Activated naive CD8-positive, alpha-beta T cell treated with anti-CD3 and anti-CD28 coated beads, Interleukin-2, amount 10 ng/mL, durations not matched to agents 7 days and 5 days (primary cell): ENCODE data around the gene CRLF3. TPM values are rescaled to one million over a fixed set of nuclear protein-coding genes. Genes with fewer than 3 reads are reported as not detected.

Experiments
- ATAC-seq: fragments of 150-1000 bp; cut with Tn5 transposase; one replicate; pipeline ENCODE4 v1.10.0; 2021; ENCODE audit warnings: low read depth, moderate library complexity
- POLR2A ChIA-PET: fragments of 350-600 bp; sonication (Branson Sonifier 250); formaldehyde crosslinking; loops from one replicate; lab custom pipeline; 2021; ENCODE audit warnings: antibody characterized with exemption; lab: Charles Lee
- DNase-seq: peaks from one replicate; pipeline ENCODE4 v3.0.0; 2021
- H3K27ac Mint-ChIP-seq: one replicate; pipeline ENCODE4 v1.8.0; 2022; ENCODE audit warnings: mild to moderate bottlenecking, mixed read lengths
- H3K27me3 Mint-ChIP-seq: one replicate; pipeline ENCODE4 v1.8.0; 2022; ENCODE audit warnings: mild to moderate bottlenecking, moderate library complexity, mixed read lengths
- H3K36me3 Mint-ChIP-seq: one replicate; pipeline ENCODE4 v1.8.0; 2021; ENCODE audit warnings: mild to moderate bottlenecking, mixed read lengths
- H3K4me1 Mint-ChIP-seq: one replicate; pipeline ENCODE4 v1.8.0; 2021; ENCODE audit warnings: mixed read lengths
- H3K4me3 Mint-ChIP-seq: one replicate; pipeline ENCODE4 v1.8.0; 2022; ENCODE audit warnings: mild to moderate bottlenecking, moderate library complexity, mixed read lengths
- H3K9me3 Mint-ChIP-seq: one replicate; pipeline ENCODE4 v1.8.0; 2021; ENCODE audit warnings: mixed read lengths
- total RNA-seq, 2 experiments: library from RNA; stranded (reverse); gene quantifications; one replicate each; pipeline ENCODE4 v1.2.3, GENCODE V29; 2021

Gene CRLF3
- 10 to 100 TPM; 77.2 to 79.5 TPM for total RNA-seq

- POLR2A ChIA-PET, result interaction anchor here (0.6 to 10.8 kb wide), 12 partner anchors 14 to 533 kb away, joined by 3 to 322 read pairs (median 3); partner anchors contain the start of genes BLMH and GOSR1
- peak within 1 kb of the TSS; percentile 91 for H3K4me3 Mint-ChIP-seq
- peak; percentile 96 for ATAC-seq
- H3K27ac Mint-ChIP-seq, result peak within 1 kb of the TSS; percentile 90
- H3K36me3 Mint-ChIP-seq, result peaks cover 6% of the 10 kb centered on the region
- DNase-seq, result peak; percentile 95
- H3K4me1 Mint-ChIP-seq, result peaks cover 34% of the 10 kb centered on the region
- no peaks in the 10 kb centered on the region for H3K9me3 Mint-ChIP-seq
- H3K27me3 Mint-ChIP-seq, result no peaks in the 10 kb centered on the region
Measured at GRCh38 chr17:30824356-30825145, at the start of gene CRLF3. CRLF3 (minus strand) TSS chr17:30824692; CDS start chr17:30824651, 41 bp downstream.

- peaks cover 3% of the 10 kb centered on the region for H3K4me1 Mint-ChIP-seq
- ATAC-seq (no peak), DNase-seq (no peak)
- no peaks in the 10 kb centered on the region for H3K27me3 Mint-ChIP-seq
- POLR2A ChIA-PET, result no interaction called here
- no peak overlapping the region for H3K4me3 Mint-ChIP-seq
- peaks cover 25% of the 10 kb centered on the region for H3K36me3 Mint-ChIP-seq
- no peaks in the 10 kb centered on the region for H3K9me3 Mint-ChIP-seq
- H3K27ac Mint-ChIP-seq, result no peak overlapping the region
Measured at GRCh38 chr17:30869005-30869404, 44.5 kb upstream of the CRLF3 start.

GRCh38 chr17:30864636-30865035 lies 40.1 kb upstream of the CRLF3 start:
- Mint-ChIP-seq H3K9me3 (no peaks in the 10 kb centered on the region), H3K27ac (peak overlapping the region; percentile 38), H3K4me3 (no peak overlapping the region), H3K4me1 (peaks cover 1% of the 10 kb centered on the region), H3K27me3 (no peaks in the 10 kb centered on the region), H3K36me3 (peaks cover 29% of the 10 kb centered on the region)
- POLR2A ChIA-PET, result no interaction called here
- ATAC-seq (no peak), DNase-seq (no peak)

- POLR2A ChIA-PET, result no interaction called here
- ATAC-seq, result no peak
- DNase-seq, result no peak
- Mint-ChIP-seq H3K9me3 (no peaks in the 10 kb centered on the region), H3K4me1 (peaks cover 4% of the 10 kb centered on the region), H3K27ac (no peak overlapping the region), H3K27me3 (no peaks in the 10 kb centered on the region), H3K36me3 (peaks cover 25% of the 10 kb centered on the region), H3K4me3 (no peak overlapping the region)
Measured at GRCh38 chr17:30858556-30859250, 34.2 kb upstream of the CRLF3 start.

GRCh38 chr17:30854146-30854545 lies 29.7 kb upstream of the CRLF3 start:
- Mint-ChIP-seq H3K36me3 (peaks cover 34% of the 10 kb centered on the region), H3K27me3 (no peaks in the 10 kb centered on the region), H3K4me3 (no peak overlapping the region), H3K9me3 (no peaks in the 10 kb centered on the region), H3K27ac (no peak overlapping the region), H3K4me1 (peaks cover 4% of the 10 kb centered on the region)
- ATAC-seq (no peak), DNase-seq (no peak)
- POLR2A ChIA-PET, result interaction anchor here (0.7 kb wide), 2 partner anchors 10 to 12 kb away, joined by 4 to 6 read pairs; no protein-coding TSS in a partner anchor

- H3K27me3 Mint-ChIP-seq, result no peaks in the 10 kb centered on the region
- ATAC-seq (no peak), DNase-seq (no peak)
- no peaks in the 10 kb centered on the region for H3K9me3 Mint-ChIP-seq
- H3K4me3 Mint-ChIP-seq, result no peak overlapping the region
- POLR2A ChIA-PET, result no interaction called here
- no peaks in the 10 kb centered on the region for H3K4me1 Mint-ChIP-seq
- peaks cover 33% of the 10 kb centered on the region for H3K36me3 Mint-ChIP-seq
- no peak overlapping the region for H3K27ac Mint-ChIP-seq
Measured at GRCh38 chr17:30848021-30848420, 23.5 kb upstream of the CRLF3 start.

- no peak for ATAC-seq
- DNase-seq, result no peak
- POLR2A ChIA-PET, result no interaction called here
- Mint-ChIP-seq H3K27me3 (no peaks in the 10 kb centered on the region), H3K4me3 (no peak overlapping the region), H3K27ac (no peak overlapping the region), H3K36me3 (peaks cover 35% of the 10 kb centered on the region), H3K4me1 (peaks cover 5% of the 10 kb centered on the region), H3K9me3 (no peaks in the 10 kb centered on the region)
Measured at GRCh38 chr17:30840771-30841170, 16.3 kb upstream of the CRLF3 start.

- H3K9me3 Mint-ChIP-seq, result no peaks in the 10 kb centered on the region
- ATAC-seq, result no peak
- H3K4me3 Mint-ChIP-seq, result no peak overlapping the region
- DNase-seq, result no peak
- no peak overlapping the region for H3K27ac Mint-ChIP-seq
- POLR2A ChIA-PET, result no interaction called here
- no peaks in the 10 kb centered on the region for H3K27me3 Mint-ChIP-seq
- peaks cover 40% of the 10 kb centered on the region for H3K36me3 Mint-ChIP-seq
- H3K4me1 Mint-ChIP-seq, result peaks cover 18% of the 10 kb centered on the region
Measured at GRCh38 chr17:30838202-30838807, 13.8 kb upstream of the CRLF3 start.

GRCh38 chr17:30832438-30833124 lies 8.1 kb upstream of the CRLF3 start:
- Mint-ChIP-seq H3K27ac (peak overlapping the region; percentile 97), H3K9me3 (no peaks in the 10 kb centered on the region), H3K27me3 (no peaks in the 10 kb centered on the region), H3K4me3 (peak overlapping the region; percentile 99), H3K4me1 (peaks cover 32% of the 10 kb centered on the region), H3K36me3 (peaks cover 21% of the 10 kb centered on the region)
- no peak for ATAC-seq
- no peak for DNase-seq
- POLR2A ChIA-PET, result interaction anchor here (0.6 to 1.6 kb wide), 5 partner anchors 10 to 454 kb away, joined by 3 to 19 read pairs (median 7); no protein-coding TSS in a partner anchor

GRCh38 chr17:30831663-30832437 lies 7.4 kb upstream of the CRLF3 start, which contains the start of gene ATAD5:
ATAD5 (plus strand) TSS chr17:30831966; CDS start chr17:30832348, 382 bp downstream.
- Mint-ChIP-seq H3K4me3 (peak within 1 kb of the TSS; percentile 99), H3K36me3 (peaks cover 20% of the 10 kb centered on the region), H3K27me3 (no peaks in the 10 kb centered on the region), H3K9me3 (no peaks in the 10 kb centered on the region), H3K4me1 (peaks cover 31% of the 10 kb centered on the region), H3K27ac (peak within 1 kb of the TSS; percentile 97)
- ATAC-seq (peak; percentile 93), DNase-seq (peak; percentile 92)
- POLR2A ChIA-PET, result interaction anchor here (0.5 to 1.6 kb wide), 7 partner anchors 9 to 454 kb away, joined by 3 to 19 read pairs (median 4); no protein-coding TSS in a partner anchor

- peak overlapping the region; percentile 99 for H3K4me3 Mint-ChIP-seq
- ATAC-seq, result peak; percentile 46
- H3K36me3 Mint-ChIP-seq, result peaks cover 18% of the 10 kb centered on the region
- no peak for DNase-seq
- H3K27ac Mint-ChIP-seq, result peak overlapping the region; percentile 97
- no peaks in the 10 kb centered on the region for H3K9me3 Mint-ChIP-seq
- POLR2A ChIA-PET, result interaction anchor here (0.6 to 1.6 kb wide), 5 partner anchors 9 to 727 kb away, joined by 3 to 19 read pairs (median 9); no protein-coding TSS in a partner anchor
- H3K27me3 Mint-ChIP-seq, result no peaks in the 10 kb centered on the region
- H3K4me1 Mint-ChIP-seq, result peaks cover 29% of the 10 kb centered on the region
Measured at GRCh38 chr17:30831257-30831656, 6.8 kb upstream of the CRLF3 start.

- peaks cover 3% of the 10 kb centered on the region for H3K36me3 Mint-ChIP-seq
- no peak for DNase-seq
- POLR2A ChIA-PET, result no interaction called here
- no peak overlapping the region for H3K27ac Mint-ChIP-seq
- no peak for ATAC-seq
- no peaks in the 10 kb centered on the region for H3K9me3 Mint-ChIP-seq
- H3K4me3 Mint-ChIP-seq, result no peak overlapping the region
- H3K4me1 Mint-ChIP-seq, result peaks cover 22% of the 10 kb centered on the region
- H3K27me3 Mint-ChIP-seq, result no peaks in the 10 kb centered on the region
Measured at GRCh38 chr17:30829022-30829421, 4.5 kb upstream of the CRLF3 start.
